WERI-Rb-1 (cell line): ENCODE measurements around the gene ADCY9.

Experiments used
- DNase-seq: peaks from one replicate; pipeline ENCODE4 v3.0.0-alpha.2; 2020
- H3K27ac ChIP-seq: fragments of 250-450 bp; sonication (Bioruptor Pico); 2 replicates; pipeline ENCODE4 v1.5.1; 2020; ENCODE audit warnings: mild to moderate bottlenecking, moderate library complexity
- H3K27me3 ChIP-seq: fragments of 250-450 bp; sonication (Bioruptor Pico); 2 replicates; pipeline ENCODE4 v1.5.1; 2021; ENCODE audit warnings: mild to moderate bottlenecking, low read depth, moderate library complexity; ENCODE audit not compliant: insufficient read depth, severe bottlenecking
- H3K36me3 ChIP-seq: fragments of 250-450 bp; sonication (Bioruptor Pico); 2 replicates; pipeline ENCODE4 v1.5.1; 2020; ENCODE audit warnings: mild to moderate bottlenecking, moderate library complexity
- H3K4me3 ChIP-seq: 2 replicates; pipeline ENCODE4 v1.5.1; 2011; ENCODE audit warnings: low read depth, mild to moderate bottlenecking, control low read depth, low read length
- H3K9me3 ChIP-seq: fragments of 250-450 bp; sonication (Bioruptor Pico); 2 replicates; pipeline ENCODE4 v1.5.1; 2021; ENCODE audit warnings: mild to moderate bottlenecking, moderate library complexity; ENCODE audit not compliant: severe bottlenecking
- CTCF ChIP-seq: IDR thresholded peaks from 2 replicates; pipeline ENCODE4 v1.5.1; 2011; ENCODE audit warnings: low read depth, mild to moderate bottlenecking, control low read depth, inconsistent platforms, low read length

ADCY9 gene

DNA sequence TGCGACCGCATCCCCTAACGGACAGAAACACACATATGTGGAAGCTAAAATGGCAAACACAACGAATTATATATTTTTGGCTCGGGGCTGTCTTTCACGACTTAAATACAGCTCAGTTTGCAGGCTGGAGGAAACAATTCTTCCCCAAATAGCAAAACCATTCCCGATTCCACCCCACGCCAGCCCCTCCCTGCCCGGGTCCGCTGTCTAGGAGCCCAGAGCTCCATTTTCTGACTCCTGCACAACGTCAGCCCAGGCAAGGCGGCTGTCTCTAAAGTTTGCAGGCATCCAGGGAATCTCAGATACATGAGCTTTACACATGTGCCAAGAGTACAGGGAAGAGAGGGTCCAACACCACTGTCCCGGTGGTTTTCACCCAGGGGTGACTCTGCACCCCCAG is 110.5 kb downstream of the ADCY9 start:
- peaks cover 5% of the 10 kb centered on the region; the same call in 1 of the 2 replicates for H3K36me3 ChIP-seq
- H3K27me3 ChIP-seq: no peaks in the 10 kb centered on the region
- H3K4me3 ChIP-seq: no peak overlapping the region

GRCh38 chr16:4005281-4005680 is 111.0 kb downstream of the ADCY9 start:
- TF ChIP-seq CTCF: no peak
- DNase-seq: no peak
- no peak overlapping the region for H3K4me3 ChIP-seq
- no peak overlapping the region for H3K27ac ChIP-seq
- no peaks in the 10 kb centered on the region for H3K9me3 ChIP-seq
- no peaks in the 10 kb centered on the region for H3K27me3 ChIP-seq
- H3K36me3 ChIP-seq: peaks cover 5% of the 10 kb centered on the region; the same call in 1 of the 2 replicates

More for the DNA sequence above, 110.5 kb downstream of the ADCY9 start:
- Histone ChIP-seq H3K27ac (no peak overlapping the region), H3K9me3 (no peaks in the 10 kb centered on the region)
- TF ChIP-seq CTCF: no peak
- DNase-seq: no peak

DNA sequence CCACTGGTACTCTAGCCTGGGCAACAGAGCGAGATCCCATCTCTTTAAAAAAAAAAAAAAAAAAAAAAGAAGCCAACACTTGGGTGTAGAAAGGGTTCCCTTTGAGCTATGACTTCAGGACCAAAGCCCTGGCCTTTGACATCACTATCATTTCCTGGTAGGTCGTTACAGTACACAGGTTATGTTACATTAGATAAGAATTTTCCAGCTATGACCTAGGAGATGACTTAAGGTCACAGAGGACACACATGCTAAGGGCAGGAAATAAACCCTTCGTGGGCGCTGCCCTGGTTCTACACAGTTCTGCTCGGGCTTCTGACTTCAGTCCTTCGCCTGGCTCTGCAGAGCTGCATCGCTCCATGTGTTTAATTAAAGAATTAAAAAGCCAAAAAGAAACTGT is 112.0 kb downstream of the ADCY9 start:
- no peaks in the 10 kb centered on the region for H3K27me3 ChIP-seq
- no peak overlapping the region for H3K27ac ChIP-seq
- peaks cover 8% of the 10 kb centered on the region for H3K36me3 ChIP-seq
- no peak for TF ChIP-seq CTCF
- no peak for DNase-seq
- no peak overlapping the region for H3K4me3 ChIP-seq
- no peaks in the 10 kb centered on the region for H3K9me3 ChIP-seq

DNA sequence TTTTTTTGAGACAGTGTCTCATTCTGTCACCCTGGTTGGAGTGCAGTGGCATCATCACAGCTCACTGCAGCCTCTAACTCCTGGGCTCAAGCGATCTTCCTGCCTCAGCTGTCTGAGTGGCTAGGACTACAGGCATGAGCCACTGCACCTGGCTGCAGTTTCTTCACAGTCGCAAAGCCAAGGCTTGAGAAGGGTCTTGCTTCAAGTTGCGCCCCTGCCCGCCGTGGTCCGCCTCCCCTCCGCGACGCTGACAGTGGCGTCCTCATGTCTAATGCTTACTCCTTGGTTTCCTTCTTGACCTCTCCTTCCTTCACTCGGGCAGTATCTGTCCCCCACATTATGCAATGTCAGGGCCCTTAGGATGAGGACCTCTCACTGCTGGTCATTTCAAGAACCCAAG is 112.7 kb downstream of the ADCY9 start:
- peaks cover 8% of the 10 kb centered on the region for H3K36me3 ChIP-seq
- DNase-seq: no peak
- TF ChIP-seq CTCF: no peak
- no peaks in the 10 kb centered on the region for H3K9me3 ChIP-seq
- no peaks in the 10 kb centered on the region for H3K27me3 ChIP-seq
- no peak overlapping the region for H3K27ac ChIP-seq
- no peak overlapping the region for H3K4me3 ChIP-seq

DNA sequence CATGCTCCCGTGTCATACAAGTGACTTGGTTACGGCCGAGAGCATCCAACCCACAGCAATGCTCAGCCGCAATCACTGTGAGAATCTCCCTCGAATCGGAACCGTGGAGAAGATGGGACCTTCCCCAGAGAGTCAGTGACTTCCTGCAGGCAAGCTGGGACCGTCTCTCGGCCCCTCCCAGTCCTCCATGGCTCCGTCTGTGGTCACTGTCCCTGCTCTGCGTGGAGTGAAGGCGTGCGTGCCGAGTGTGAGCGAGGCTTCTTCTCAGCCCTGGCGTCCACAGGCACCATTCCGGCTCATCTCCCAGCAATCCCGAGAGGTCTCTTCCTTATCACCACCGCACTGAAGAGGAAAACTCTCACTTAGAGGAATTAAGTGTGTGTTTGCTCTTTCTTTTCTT is 113.1 kb downstream of the ADCY9 start:
- TF ChIP-seq CTCF: no peak

GRCh38 chr16:4002121-4002520 is 114.1 kb downstream of the ADCY9 start:
- no peaks in the 10 kb centered on the region for H3K9me3 ChIP-seq
- no peaks in the 10 kb centered on the region for H3K27me3 ChIP-seq
- TF ChIP-seq CTCF: no peak
- no peak for DNase-seq
- peaks cover 8% of the 10 kb centered on the region for H3K36me3 ChIP-seq
- H3K27ac ChIP-seq: no peak overlapping the region
- H3K4me3 ChIP-seq: no peak overlapping the region

More for the DNA sequence above, 113.1 kb downstream of the ADCY9 start:
- no peak for DNase-seq
- Histone ChIP-seq H3K27me3 (no peaks in the 10 kb centered on the region), H3K9me3 (no peaks in the 10 kb centered on the region), H3K27ac (no peak overlapping the region), H3K4me3 (no peak overlapping the region), H3K36me3 (peaks cover 8% of the 10 kb centered on the region)
